Measurements from ENCODE around the gene EPHB1.
"Not testable (repeated sequence)": the region's sequence is repeated elsewhere in the genome, so short reads cannot be mapped to it uniquely, and the experiment has no call there.

Gene EPHB1

DNA sequence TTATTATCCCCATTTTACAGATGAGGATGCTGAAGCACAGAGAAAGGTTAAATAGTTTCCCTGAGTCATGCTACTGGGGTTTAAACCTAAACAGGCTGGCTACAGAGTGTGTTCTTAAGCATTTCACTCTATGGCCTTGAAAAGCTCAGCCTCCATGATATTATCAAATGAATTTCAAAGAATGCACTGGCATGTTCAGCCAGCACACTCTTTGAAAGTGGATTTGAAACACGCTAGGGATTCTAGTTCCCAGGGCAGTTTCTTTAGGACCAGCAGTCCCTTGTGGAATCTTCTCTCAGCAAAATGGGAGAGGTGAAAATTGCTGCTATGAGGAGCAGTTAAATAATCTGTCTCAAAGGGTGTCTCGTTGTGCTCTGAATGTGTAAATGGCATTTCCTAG lies 213.3 kb downstream of the EPHB1 start:
- DNase-seq (ENCODE audit: low read depth, low spot score), result no peak

DNA sequence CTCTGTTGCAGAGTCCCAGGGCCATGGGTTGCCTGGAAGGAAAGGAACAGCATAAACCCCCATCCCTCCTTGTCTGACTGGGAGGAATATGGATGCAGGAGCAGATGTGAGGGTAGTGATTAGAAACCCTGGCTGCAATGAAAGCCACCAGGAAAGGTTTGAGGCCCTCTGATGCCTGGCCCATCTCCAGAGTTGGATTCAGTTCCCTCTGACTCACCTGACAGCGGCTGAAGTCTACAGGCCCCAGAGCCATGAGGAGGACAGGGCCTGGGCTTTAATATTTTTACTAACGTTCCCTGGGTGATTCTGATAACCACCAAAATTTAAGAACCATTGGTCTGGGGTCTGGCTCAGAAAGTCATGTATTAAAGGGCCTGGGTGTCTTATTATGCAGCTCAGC lies 214.0 kb downstream of the EPHB1 start:
- no peak for DNase-seq (ENCODE audit: low read depth, low spot score)
- H3K4me3 ChIP-seq (ENCODE audit: low read length), result no peak overlapping the region

More for the DNA sequence above, 213.3 kb downstream of the EPHB1 start:
- no peak overlapping the region for H3K4me3 ChIP-seq (ENCODE audit: low read length)

DNA sequence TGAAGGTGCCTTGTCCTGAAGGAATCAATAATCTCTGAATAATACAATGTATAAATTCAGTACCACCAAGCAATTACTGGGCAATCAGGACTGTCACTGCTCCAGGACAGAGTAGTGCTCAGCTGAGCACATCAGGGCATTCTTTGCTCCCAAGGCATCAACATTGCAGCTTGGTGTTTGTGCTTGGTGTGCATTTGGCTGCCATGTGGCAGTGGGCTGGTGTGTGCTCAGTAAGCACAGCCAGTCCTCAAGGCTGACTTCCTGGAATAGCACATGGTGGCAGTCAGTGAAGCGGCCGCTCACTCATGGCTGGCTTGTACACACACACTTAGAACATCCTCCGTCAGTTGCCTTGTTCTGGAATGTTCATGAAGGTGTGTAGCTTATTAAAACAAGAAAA lies 217.0 kb downstream of the EPHB1 start:
- no peak for DNase-seq (ENCODE audit: low read depth, low spot score)
- no peak overlapping the region for H3K4me3 ChIP-seq (ENCODE audit: low read length)

DNA sequence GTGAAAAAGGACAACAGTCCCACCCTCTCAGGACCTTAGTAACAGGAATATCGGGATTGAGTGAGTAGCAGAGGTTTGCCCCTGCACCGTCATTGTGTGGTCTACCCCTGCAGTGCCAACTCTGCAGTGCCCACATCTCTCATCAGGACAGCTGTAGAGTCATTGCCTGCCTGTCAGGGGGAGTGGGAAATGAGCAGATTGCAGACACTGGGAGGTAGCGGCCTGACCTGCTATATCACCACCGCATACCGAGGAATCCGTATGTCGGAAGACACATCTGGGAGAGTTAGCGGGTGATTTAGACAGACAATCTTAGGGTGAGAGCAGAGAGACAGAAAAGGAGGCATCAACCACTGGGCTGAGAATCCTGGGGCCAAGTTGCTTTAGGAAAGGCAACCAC lies 218.1 kb downstream of the EPHB1 start:
- no peak for DNase-seq (ENCODE audit: low read depth, low spot score)
- no peak overlapping the region for H3K4me3 ChIP-seq (ENCODE audit: low read length)

DNA sequence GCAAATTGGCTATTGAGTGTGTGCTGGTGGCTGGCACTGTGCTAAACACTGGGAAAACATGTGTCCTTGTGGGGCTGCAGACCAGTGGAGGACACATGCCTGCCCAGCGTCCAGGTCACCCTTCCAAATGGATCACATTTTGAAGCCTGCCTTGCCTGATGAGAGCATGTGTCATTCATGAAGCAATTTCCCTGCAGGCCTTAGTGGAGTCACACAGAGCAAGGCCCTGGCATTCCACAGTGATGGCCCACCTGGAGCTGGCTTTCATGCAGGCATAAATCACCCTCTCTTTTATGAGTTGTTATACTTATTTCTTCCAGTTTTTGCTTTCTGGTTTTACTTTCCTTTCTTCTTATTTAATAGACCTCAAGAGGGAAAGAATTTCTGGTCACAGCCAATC lies 219.5 kb downstream of the EPHB1 start:
- H3K4me3 ChIP-seq (ENCODE audit: low read length), result no peak overlapping the region
- DNase-seq (ENCODE audit: low read depth, low spot score), result no peak

DNA sequence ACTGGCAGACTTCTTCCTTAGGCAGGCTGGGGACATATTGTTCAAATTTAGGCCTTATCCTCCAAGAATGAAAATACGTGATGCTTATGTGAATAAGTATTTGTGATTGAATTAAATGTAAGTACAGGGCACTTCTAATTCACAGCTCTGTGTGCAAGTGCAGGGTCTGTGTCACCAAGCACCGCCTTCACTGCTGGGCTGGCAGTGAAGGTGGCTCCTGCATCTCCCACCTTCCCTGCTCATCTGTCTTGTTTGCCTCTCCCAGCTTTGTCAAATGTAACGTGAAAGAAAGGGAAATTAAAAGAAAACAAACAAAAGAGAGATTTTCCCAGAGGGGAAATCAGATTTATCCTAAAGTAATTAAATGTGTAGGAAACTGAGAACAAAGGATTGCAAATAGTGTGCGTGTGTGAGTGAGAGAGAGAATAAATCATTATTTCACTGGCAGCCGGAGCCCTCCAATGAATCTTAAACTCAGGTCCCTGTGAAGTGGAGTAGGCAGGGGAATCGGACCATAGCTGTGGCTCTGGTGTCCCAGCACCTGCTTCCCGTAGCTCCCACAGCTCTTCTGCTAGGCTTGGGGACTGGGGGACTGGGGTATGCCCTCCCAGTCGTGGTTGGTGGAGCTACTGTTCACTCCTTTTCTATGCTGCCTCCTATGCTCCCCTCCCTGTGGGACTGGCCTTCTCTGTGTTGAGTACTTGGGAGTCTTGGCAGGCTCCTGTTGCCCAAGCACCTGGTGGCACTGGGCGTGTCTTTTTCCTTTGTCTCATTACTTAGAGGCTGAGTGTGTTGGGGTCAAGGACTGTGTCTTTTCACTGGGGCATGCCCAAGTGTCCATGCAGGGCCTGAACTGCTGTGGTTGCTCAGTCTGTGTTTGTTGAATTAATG lies 222.2 kb downstream of the EPHB1 start:
- DNase-seq (ENCODE audit: low read depth, low spot score), result no peak

DNA sequence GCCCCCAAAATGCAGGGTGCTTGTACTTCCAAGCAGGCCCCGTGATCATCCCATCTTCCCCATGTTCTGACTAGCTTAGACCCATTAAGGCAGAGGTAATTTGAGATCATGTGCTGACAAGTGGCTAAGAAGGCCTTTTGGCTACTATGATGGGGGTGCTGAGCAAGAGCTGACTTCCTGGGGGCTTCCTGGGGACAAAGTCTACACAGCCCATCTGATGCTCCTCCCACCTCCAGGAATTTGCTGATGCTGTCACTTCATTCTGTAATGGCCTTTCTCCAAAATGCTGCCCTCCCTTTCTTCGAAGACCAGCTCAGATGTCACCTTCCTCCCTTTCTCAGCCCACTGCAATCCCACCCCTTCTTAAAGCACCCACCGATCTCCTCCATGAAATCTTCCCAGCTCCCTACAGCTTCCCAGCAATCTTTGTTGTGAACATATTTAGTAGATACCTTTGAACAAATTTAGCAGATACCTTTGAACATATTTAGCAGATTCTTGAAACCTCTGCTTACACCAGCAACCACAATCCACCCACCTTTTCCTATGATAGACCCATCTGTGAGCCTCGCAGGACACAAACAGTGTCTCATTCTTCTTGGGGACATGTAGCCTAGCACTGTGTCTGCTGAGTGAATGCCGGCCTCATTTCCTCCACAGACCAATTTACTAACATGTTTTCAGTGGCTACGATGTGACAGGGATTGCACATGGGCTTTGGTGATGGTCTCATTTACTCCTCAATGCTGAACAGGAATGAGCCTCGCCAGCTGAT lies 223.3 kb downstream of the EPHB1 start:
- DNase-seq (ENCODE audit: low read depth, low spot score), result no peak
- no peak overlapping the region for H3K4me3 ChIP-seq (ENCODE audit: low read length)

More for the DNA sequence above, 222.2 kb downstream of the EPHB1 start:
- no peak overlapping the region for H3K4me3 ChIP-seq (ENCODE audit: low read length)

DNA sequence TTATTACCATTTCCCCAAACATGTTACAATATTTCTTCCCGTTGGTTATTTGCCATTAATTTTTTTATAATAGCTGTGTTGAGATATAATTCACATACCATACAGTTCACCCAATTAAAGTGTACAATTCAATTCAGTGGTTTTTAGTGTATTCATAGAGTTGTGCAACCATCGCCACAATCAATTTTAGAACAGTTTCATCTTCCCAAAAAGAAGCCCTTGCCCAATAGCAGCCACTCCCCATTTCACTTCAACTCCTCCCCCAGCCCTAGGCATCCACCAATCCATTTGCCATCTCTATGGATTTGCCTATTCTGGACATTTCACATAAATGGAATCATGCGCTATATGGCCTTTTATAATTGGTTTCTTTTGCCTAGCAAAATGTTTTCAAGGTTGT lies 225.1 kb downstream of the EPHB1 start:
- no peak for DNase-seq (ENCODE audit: low read depth, low spot score)

DNA sequence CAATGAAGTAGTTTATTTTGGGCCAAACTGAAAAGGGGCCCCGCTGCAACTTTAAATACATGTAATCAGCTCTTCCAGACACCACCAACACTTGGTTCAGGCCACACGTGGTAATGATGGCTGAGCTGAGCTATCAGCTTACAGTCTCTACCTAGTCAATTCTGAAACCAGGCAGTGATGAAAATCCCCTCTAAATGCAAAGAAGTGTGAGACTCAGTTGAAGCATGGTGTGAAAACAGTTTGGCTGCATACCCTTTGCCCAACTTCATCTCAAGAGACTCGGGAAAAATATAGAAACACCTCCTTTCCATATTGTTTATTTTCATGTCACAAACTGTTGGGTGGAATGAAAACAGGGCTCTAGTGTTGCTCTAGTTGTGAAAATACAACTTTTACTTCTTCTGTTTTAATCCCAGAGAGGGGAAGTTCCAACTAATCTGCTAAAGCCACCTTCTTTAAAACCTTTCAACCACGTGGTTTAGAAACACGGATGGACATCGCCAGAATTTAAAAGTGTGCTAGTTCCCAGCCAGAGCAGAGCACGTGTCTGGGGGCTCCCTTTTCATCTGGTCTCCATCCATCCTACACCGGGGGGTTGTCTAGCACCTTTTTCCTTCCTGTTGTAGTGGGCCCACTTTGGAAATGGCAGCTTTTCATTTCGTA lies 229.1 kb downstream of the EPHB1 start:
- DNase-seq (ENCODE audit: low read depth, low spot score), result no peak
- H3K4me3 ChIP-seq (ENCODE audit: low read length), result no peak overlapping the region

More for the DNA sequence above, 225.1 kb downstream of the EPHB1 start:
- no peak overlapping the region for H3K4me3 ChIP-seq (ENCODE audit: low read length)

DNA sequence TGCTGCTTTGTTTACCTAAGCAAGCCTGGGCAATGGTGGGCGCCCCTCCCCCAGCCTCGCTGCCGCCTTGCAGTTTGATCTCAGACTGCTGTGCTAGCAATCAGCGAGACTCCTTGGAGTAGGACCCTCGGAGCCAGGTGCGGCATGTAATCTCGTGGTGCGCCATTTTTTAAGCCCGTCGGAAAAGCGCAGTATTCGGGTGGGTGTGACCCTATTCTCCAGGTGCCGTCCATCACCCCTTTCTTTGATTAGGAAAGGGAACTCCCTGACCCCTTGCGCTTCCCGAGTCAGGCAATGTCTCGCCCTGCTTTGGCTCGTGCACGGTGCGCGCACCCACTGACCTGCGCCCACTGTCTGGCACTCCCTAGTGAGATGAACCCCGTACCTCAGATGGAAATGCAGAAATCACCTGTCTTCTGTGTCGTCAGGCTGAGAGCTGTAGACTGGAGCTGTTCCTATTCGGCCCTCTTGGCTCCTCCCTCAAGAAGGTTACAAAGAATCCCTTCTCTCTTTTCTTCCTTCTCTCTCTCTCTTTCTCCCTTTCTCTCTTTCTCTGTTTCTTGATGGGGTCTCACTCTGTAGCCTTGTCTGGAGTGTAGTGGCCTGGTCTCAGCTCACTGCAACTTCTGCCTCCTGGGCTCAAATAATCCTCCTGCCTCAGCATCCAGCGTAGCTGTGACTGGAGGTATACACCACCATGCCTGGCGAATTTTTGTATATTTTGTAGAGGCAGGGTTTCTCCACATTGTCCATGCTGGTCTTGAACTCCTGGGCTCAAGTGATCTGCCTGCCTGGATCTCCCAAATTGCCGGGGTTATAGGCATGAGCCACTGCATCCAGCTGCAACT lies 235.9 kb downstream of the EPHB1 start:
- not testable (repeated sequence) for H3K4me3 ChIP-seq (ENCODE audit: low read length); DNase-seq (ENCODE audit: low read depth, low spot score)

DNA sequence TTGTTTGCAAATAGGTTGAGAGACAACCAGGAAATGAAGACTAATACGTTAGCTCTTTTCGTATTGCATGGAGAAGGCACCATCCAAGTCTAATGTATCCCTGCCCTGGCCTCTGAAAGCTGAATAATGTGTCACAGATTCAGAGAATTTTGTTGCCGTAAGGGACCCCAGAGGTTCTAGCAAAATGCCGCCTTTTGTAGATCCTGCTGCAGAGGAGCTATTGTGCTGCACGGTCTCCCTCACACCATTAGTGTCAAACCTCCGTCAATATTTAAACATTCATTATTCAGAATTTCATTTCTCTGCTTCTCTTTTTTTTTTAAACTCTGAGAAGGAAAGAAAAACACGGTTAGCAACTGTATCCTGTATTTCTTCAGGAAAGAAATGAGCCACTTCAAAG lies 238.7 kb downstream of the EPHB1 start:
- no peak for DNase-seq (ENCODE audit: low read depth, low spot score)
- H3K4me3 ChIP-seq (ENCODE audit: low read length), result no peak overlapping the region

DNA sequence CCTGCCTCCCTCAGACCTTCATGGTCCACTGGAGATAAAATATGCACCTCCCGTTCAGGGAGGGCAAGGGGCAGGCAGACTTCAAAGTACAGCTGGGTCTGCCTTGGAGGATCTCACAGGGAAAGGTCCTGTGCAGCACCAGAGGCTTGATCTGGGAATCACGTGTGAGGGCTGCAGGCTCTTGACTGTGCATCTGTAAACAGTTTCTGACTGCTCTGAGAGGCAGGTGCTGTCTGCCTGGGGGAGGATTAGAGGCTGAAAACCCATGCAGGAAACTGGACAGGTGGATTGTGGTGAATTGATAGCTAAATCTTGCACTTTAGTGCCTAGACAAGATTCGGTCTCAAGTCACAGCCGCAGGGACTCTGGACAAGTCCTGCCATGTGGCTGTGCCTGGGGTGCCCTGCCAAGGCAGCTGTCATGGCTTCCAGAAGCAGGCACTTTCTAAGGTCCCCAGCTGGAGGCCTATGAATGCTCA lies 239.3 kb downstream of the EPHB1 start:
- no peak overlapping the region for H3K4me3 ChIP-seq (ENCODE audit: low read length)

DNA sequence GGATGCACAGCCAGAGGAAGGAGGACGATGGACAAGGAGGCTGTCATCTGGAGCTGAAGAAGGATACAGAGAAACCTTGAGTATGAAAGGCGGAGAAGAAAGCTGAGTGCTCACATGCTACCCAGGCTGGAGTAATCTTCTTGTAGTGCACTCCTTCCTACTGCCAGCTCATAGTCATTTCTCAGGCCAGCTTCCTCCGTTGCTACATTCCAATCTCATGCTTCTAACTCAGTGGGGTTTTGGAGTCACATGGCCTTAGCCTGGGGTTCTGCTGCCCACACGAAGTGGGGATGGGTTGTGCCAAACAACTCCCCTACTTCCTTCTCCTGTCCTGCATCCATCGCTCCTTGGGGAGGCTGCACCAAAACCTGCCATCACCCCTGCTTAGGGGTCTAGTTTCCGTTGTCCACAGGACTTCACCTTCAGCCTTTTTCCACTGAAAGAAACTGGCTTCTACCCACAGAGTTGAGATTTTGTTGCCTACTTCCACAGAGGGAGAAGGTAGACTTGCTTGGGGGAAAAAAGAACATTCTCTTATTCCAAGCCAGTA lies 239.9 kb downstream of the EPHB1 start:
- no peak overlapping the region for H3K4me3 ChIP-seq (ENCODE audit: low read length)
- no peak for DNase-seq (ENCODE audit: low read depth, low spot score)

More for the DNA sequence above, 239.3 kb downstream of the EPHB1 start:
- no peak for DNase-seq (ENCODE audit: low read depth, low spot score)

DNA sequence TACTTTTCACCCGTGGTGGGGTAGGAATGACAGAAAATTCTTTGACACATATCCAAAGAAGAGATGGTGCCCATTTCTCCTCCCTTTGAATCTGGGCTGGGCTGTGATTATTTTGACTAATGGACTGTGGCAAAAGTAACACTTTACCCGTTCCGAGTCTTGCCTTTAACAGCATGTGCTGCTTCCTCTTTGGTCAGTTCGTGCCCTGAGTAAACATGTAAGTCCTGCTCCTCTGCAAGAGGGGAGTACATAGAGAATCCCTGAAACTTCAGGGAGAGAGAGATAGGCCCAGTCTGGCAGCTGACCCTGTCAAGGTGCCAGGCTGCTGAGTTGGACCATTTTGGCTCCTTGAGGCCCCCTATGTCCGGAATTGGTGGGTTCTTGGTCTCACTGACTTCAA lies 243.1 kb downstream of the EPHB1 start:
- no peak for DNase-seq (ENCODE audit: low read depth, low spot score)

DNA sequence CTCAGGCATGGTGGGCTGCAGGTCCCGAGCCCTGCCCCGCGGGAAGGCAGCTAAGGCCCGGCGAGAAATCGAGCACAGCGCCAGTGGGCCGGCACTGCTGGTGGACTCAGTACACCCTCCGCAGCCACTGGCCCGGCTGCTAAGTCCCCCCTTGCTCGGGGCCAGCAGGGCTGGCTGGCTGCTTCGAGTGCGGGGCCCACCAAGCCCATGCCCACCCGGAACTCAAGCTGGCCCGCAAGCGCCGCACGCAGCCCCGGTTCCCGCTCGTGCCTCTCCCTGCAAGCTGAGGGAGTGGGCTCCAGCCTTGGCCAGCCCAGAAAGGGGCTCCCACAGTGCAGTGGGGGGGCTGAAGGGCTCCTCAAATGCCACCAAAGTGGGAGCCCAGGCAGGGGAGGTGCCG lies 244.5 kb downstream of the EPHB1 start:
- not testable (repeated sequence) for DNase-seq (ENCODE audit: low read depth, low spot score); H3K4me3 ChIP-seq (ENCODE audit: low read length)

More for the DNA sequence above, 243.1 kb downstream of the EPHB1 start:
- no peak overlapping the region for H3K4me3 ChIP-seq (ENCODE audit: low read length)

DNA sequence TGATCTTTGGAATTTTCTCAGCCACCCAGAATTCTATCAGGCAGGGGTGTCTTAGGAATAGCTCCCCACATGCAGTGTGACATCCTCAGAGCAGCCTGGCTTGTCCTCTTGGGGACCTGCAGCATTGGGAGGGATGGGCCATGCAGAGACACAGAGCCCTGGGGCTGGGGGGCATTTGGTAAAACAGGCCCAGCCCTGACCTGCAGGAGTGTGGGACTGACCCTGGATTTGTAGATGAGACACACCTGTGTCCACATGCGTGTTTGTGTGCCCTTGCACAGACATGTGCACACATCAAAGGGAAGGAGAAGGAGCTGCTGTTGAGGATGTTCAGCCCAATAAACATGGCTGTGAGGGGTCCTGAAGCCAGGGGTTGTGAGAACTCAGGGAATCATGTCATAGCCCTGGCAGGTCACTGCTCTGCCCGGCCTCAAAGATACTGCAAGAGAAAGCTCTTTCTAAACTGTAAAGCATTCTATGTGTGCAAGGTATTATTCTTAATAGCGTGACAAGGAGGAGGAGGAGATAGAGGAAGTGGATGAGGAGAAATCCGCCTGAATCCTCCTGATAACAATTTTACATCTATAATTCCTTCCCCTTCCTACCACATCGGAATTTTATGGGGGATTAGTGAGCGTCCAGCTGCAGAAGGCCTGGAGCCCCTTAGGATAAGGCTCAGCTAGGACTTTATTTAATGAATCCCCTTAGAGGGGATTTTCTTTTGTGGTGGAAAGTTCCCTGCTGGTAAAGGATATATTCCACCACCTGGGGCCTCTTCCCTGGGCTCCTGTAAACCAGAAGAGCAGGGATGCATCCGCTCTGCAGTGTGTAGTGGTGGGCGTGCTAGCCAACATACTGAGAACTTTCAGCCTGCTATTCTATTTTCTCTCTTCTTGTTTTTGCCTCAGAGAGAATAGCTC lies 245.5 kb downstream of the EPHB1 start:
- H3K4me3 ChIP-seq (ENCODE audit: low read length), result no peak overlapping the region
- no peak for DNase-seq (ENCODE audit: low read depth, low spot score)

DNA sequence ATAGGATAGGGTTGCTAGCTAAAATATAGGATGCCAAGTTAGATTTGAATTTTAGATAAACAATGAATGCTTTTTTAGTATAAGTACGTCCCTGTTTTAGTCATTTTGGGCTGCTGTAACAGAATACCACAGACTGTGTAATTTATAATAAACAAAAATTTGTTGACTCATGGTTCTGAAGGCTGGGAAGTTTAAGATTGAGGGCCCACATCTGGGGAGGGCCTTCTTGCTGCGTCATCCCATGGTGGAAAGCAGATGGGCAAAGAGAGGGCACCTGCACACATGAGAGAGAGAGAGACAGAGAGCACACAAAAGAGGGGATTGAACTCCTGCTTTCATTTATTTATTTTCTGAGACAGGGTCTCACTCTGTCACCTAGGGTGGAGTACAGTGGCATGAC lies 246.5 kb downstream of the EPHB1 start:
- no peak overlapping the region for H3K4me3 ChIP-seq (ENCODE audit: low read length)
- no peak for DNase-seq (ENCODE audit: low read depth, low spot score)
